Activated CD8-positive, alpha-beta T cell treated with anti-CD3 and anti-CD28 coated beads for 36 hours (primary cell): ENCODE data around the gene NKD2. TPM values are rescaled to one million over a fixed set of nuclear protein-coding genes. Genes with fewer than 3 reads are reported as not detected.

Source experiments
- ATAC-seq: fragments of 200-7000 bp; cut with Tn5 transposase; one replicate; pipeline ENCODE4 v1.10.0; 2021; ENCODE audit warnings: mild to moderate bottlenecking, moderate library complexity
- CTCF ChIA-PET: fragments of 350-600 bp; sonication (Branson Sonifier 250); formaldehyde crosslinking; loops from one replicate; lab custom pipeline; 2021; ENCODE audit warnings: antibody characterized with exemption; lab: Charles Lee
- POLR2A ChIA-PET: fragments of 350-600 bp; sonication (Branson Sonifier 250); formaldehyde crosslinking; loops from one replicate; lab custom pipeline; 2021; ENCODE audit warnings: antibody characterized with exemption; lab: Charles Lee
- DNase-seq: peaks from one replicate; pipeline ENCODE4 v3.0.0-alpha.2; 2020
- H3K27ac Mint-ChIP-seq: one replicate; pipeline ENCODE4 v1.8.0; 2021; ENCODE audit warnings: mild to moderate bottlenecking, mixed read lengths
- H3K27me3 Mint-ChIP-seq: one replicate; pipeline ENCODE4 v1.8.0; 2021; ENCODE audit warnings: mixed read lengths
- H3K36me3 Mint-ChIP-seq: one replicate; pipeline ENCODE4 v1.8.0; 2021; ENCODE audit warnings: low read depth, mixed read lengths
- H3K4me1 Mint-ChIP-seq: one replicate; pipeline ENCODE4 v1.8.0; 2021; ENCODE audit warnings: low read depth, mixed read lengths
- H3K4me3 Mint-ChIP-seq: one replicate; pipeline ENCODE4 v1.8.0; 2021; ENCODE audit warnings: mild to moderate bottlenecking, moderate library complexity, mixed read lengths
- H3K9me3 Mint-ChIP-seq: one replicate; pipeline ENCODE4 v1.8.0; 2021; ENCODE audit warnings: mixed read lengths
- CTCF ChIP-seq: fragments of 200-600 bp; IDR thresholded peaks from one replicate; pipeline ENCODE4 v1.8.0; 2022; ENCODE audit warnings: antibody characterized with exemption, mild to moderate bottlenecking
- intact Hi-C: fragments of 100-400 bp; cut with micrococcal nuclease; formaldehyde crosslinking; loops from one replicate; pipeline ENCODE4 v1.10.0; 2022
- total RNA-seq, 2 experiments: library from RNA; stranded (reverse); gene quantifications; one replicate each; pipeline ENCODE4 v1.2.3, GENCODE V29; 2021

The NKD2 gene
- total RNA-seq, 2 experiments from 2014 or later, result 1.5 to 2.3 TPM

- CTCF ChIA-PET, result no interaction called here
- intact Hi-C loops, result no loop called here
- Mint-ChIP-seq H3K9me3 (no peaks in the 10 kb centered on the region), H3K4me3 (no peak overlapping the region), H3K36me3 (peaks cover 11% of the 10 kb centered on the region), H3K4me1 (no peaks in the 10 kb centered on the region), H3K27ac (no peak overlapping the region), H3K27me3 (no peaks in the 10 kb centered on the region)
- no peak for ATAC-seq
- no peak for DNase-seq
- no peak for TF ChIP-seq CTCF
- POLR2A ChIA-PET, result no interaction called here
Observed at GRCh38 chr5:1083823-1084605, 75.4 kb downstream of the NKD2 start.

GRCh38 chr5:1085391-1085790 is 76.8 kb downstream of the NKD2 start:
- Mint-ChIP-seq H3K4me1 (no peaks in the 10 kb centered on the region), H3K36me3 (peaks cover 11% of the 10 kb centered on the region), H3K9me3 (no peaks in the 10 kb centered on the region), H3K27me3 (no peaks in the 10 kb centered on the region), H3K4me3 (no peak overlapping the region), H3K27ac (no peak overlapping the region)
- DNase-seq (no peak), ATAC-seq (no peak)
- intact Hi-C loops, result no loop called here
- ChIA-PET POLR2A (no interaction called here), CTCF (no interaction called here)
- TF ChIP-seq CTCF, result no peak

GRCh38 chr5:1086137-1086536 is 77.5 kb downstream of the NKD2 start:
- Mint-ChIP-seq H3K4me3 (no peak overlapping the region), H3K9me3 (no peaks in the 10 kb centered on the region), H3K27ac (no peak overlapping the region), H3K4me1 (no peaks in the 10 kb centered on the region), H3K36me3 (peaks cover 7% of the 10 kb centered on the region), H3K27me3 (no peaks in the 10 kb centered on the region)
- DNase-seq (no peak), ATAC-seq (no peak)
- intact Hi-C loops, result no loop called here
- TF ChIP-seq CTCF, result no peak
- ChIA-PET CTCF (no interaction called here), POLR2A (no interaction called here)

- intact Hi-C loops, result no loop called here
Observed at GRCh38 chr5:1086871-1087270, 78.3 kb downstream of the NKD2 start.

More at GRCh38 chr5:1086871-1087270, 78.3 kb downstream of the NKD2 start:
- DNase-seq, result no peak
- CTCF ChIA-PET, result no interaction called here
- no peak overlapping the region for H3K27ac Mint-ChIP-seq
- ATAC-seq, result no peak
- peaks cover 4% of the 10 kb centered on the region for H3K36me3 Mint-ChIP-seq
- no peak overlapping the region for H3K4me3 Mint-ChIP-seq
- no peak for TF ChIP-seq CTCF
- H3K4me1 Mint-ChIP-seq, result no peaks in the 10 kb centered on the region
- no peaks in the 10 kb centered on the region for H3K27me3 Mint-ChIP-seq
- POLR2A ChIA-PET, result no interaction called here
- H3K9me3 Mint-ChIP-seq, result no peaks in the 10 kb centered on the region
